Left lobe of liver (tissue), 2 donors: ENCODE data around the gene ZNF174. TPM values are rescaled to one million over a fixed set of nuclear protein-coding genes. Genes with fewer than 3 reads are reported as not detected.

Experiments
- ATAC-seq: fragments of 200-7000 bp; cut with Tn5 transposase; one replicate; pipeline ENCODE4 v1.9.1; 2020; ENCODE audit warnings: mild to moderate bottlenecking, moderate library complexity
- DNase-seq: peaks from one replicate; pipeline ENCODE4 v3.0.0-alpha.2; 2020; ENCODE audit warnings: low spot score
- total RNA-seq: library from RNA; stranded (reverse); gene quantifications from one replicate; pipeline ENCODE4 v1.2.1, GENCODE V29; 2021
- donor health status: DM: no; HTN: no; CAD: no; lungs with moderate emphysema.
- donor health status: DM: no; HTN: yes; CAD: no.

Gene ZNF174
- total RNA-seq, 1 donor from 2014 or later, result 4.2 TPM

DNA sequence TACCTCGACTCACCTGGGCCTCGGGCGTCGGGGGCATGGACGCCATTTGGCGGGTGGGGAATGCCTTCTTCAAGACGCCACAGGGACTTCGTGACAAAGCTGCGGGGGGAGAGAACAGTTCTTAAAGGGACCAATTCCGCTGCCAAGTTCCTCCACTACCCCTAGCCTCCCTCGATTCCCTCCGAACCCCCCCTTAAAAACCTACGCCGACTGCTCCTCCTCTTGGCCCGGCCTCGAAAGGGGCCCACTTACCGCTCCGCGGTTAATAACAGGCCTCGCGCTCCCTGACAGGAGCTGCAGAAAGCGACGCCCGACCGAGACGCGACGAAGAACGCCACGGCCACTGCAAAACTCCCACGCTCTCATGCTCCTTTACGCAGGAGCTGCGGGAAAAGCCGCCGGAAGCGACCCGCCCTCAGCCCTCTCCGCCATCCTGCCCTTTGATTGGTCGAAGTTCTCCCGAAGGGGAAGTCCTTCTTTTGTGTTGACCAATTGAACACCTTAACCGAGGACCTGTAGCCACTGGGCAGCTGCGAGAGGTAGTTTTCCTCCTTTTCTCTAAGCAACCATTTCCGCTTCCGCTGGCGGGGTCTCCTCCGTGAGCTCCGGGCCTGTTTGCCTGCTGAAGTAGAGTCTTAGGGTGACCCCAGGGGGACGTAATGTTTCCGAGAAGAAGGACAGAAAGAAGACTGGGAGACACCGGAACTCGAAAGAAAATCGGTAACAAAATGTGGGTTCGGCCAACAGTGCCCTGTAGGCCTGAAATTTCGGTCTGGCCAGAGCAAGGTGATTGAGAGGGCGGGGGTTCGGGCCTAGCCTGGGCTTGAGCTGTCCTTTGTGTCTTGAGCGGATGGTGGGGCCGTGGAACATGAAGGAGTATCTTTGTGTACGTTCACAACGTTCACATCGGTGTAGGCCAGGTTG is 42.4 kb downstream of the ZNF174 start, which contains the start of the genes NAA60 and ZNF597:
TSS of gene NAA60 (plus strand) at position 573 of the 924 bp plus-strand sequence. CDS start 32,548 bp downstream, outside the sequence.
TSS of gene ZNF597 (minus strand) at position 397 of the 924 bp plus-strand sequence. CDS start at position 46, 351 bp downstream.
- peak; percentile 97 for ATAC-seq
- peak; percentile 85 for DNase-seq

GRCh38 chr16:3444032-3444388 is 43.0 kb downstream of the ZNF174 start:
- ATAC-seq (peak; percentile 82), DNase-seq (no peak)

DNA sequence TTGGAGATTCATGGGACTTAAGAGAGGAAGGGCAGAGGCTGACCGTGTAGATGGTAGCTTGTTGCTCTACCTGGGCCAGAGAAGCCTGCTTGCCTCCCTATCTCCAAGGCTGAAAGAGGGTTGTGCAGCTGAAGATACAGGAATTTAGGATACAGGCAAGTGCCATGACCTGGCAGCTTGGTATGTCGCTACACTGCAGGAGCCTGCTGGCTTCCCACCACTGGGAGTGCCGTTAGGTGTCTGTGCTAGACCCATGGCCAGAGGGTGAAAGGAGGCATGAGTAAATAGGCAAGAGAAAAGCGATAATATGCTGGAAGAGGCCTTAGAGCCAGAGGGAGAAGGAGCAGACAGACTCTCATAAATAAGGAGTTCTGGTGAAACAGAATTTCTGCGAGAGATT is 53.1 kb downstream of the ZNF174 start:
- peak; percentile 8 for DNase-seq
- ATAC-seq, result no peak

GRCh38 chr16:3454631-3455147 is 53.7 kb downstream of the ZNF174 start:
- ATAC-seq (no peak), DNase-seq (peak; percentile 19)

DNA sequence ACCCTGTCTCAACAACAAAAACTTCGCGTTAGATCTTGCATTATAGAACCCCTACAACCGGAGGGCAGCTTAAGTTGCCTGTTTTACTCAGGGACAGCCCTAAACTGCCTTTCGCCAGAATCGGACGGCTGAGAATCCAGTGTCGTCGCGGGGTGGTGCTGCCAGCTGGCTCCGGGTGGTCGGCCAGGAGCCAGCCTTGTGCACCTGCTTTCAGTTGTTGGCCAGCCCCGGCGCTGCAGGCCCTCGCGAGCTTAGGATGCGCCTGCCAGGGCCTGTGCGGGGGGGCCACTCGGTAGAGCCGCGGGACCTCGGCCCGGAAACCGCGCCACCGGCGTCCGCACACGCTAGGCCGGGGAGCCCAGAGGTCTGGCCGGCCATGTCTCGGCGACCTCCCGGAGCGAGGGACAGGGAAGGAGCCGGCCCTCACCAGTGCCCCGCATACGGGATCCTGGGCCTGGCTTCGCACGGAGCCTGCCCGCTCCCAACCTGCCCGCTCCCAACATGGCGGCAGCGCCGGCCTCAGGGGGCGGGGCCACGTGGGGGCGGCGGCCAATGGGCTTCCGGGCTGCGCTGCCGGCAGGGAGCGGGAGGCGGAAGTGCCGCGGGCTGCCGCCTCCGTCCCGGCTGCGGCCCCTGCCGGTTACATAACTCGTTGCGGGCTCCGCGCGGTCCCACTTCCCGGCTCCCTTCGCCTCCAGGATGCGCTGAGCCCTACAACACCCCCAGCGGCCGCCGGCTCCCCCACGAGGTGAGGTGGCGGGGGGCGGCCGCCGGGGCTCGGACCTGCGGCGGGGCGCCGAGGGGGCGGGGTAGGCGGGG is 56.6 kb downstream of the ZNF174 start:
- peak; percentile 95 for DNase-seq
- ATAC-seq, result peak; percentile 85

GRCh38 chr16:3458278-3458851 is 57.4 kb downstream of the ZNF174 start:
- DNase-seq, result no peak
- no peak for ATAC-seq

- ATAC-seq (peak; percentile 66), DNase-seq (peak; percentile 70)
Measured at GRCh38 chr16:3458852-3459361, 57.9 kb downstream of the ZNF174 start.

Other genes starting within 250 kb of the ZNF174 start
- not detected for gene OR1F1, start 213.0 kb upstream of the ZNF174 start, total RNA-seq
- 2.2 TPM for gene ZNF200, start 166.1 kb upstream of the ZNF174 start, total RNA-seq
- gene MEFV, start 144.6 kb upstream of the ZNF174 start, total RNA-seq, result 0.88 TPM
- 8.4 TPM for gene ZNF263, start 117.7 kb upstream of the ZNF174 start, total RNA-seq
- 1.6 TPM for gene TIGD7, start 95.8 kb upstream of the ZNF174 start, total RNA-seq
- gene ZNF75A, start 95.7 kb upstream of the ZNF174 start, total RNA-seq, result 10.2 TPM
- not detected for gene OR2C1, start 45.3 kb upstream of the ZNF174 start, total RNA-seq
- 5.6 TPM for gene ZSCAN32, start 211 bp upstream of the ZNF174 start, total RNA-seq
- gene ZNF597, start 42.3 kb downstream of the ZNF174 start, total RNA-seq, result 0.91 TPM
- gene NAA60, start 42.5 kb downstream of the ZNF174 start, total RNA-seq, result 39.5 TPM
- gene C16orf90, start 94.3 kb downstream of the ZNF174 start, total RNA-seq, result not detected
- gene CLUAP1, start 99.8 kb downstream of the ZNF174 start, total RNA-seq, result 6.8 TPM
- 0.81 TPM for gene NLRC3, start 176.2 kb downstream of the ZNF174 start, total RNA-seq
- 2.8 TPM for gene SLX4, start 210.4 kb downstream of the ZNF174 start, total RNA-seq